GM21786 (cell line): Measurements from ENCODE around the gene CSAD.
"Not testable (repeated sequence)": the region's sequence is repeated elsewhere in the genome, so short reads cannot be mapped to it uniquely, and the experiment has no call there.

Source experiments
- ATAC-seq: cut with Tn5 transposase; IDR thresholded peaks from one replicate; pipeline ENCODE4 v1.9.1; 2021; ENCODE audit not compliant: unreplicated experiment

CSAD gene

DNA sequence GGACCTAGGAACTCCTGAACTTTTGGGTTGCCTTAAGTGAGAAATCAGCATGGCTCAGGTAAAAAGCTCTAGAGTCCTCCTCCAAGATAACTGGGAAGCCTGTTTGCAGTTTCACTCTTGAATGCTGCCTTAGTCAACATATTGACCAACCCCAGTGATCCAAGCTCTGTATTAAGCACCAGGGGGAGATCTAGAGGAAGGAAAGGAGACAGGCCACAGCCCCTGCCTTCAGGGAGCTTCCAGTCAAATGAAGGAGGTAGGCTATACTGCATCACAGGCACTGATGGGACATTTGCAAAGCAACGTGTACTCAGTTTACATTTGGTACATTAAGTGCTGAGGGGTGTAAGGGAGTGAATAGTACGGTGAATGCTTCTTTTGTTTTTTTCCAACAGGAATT is 1.2 kb upstream of the CSAD start:
- no peak for ATAC-seq

DNA sequence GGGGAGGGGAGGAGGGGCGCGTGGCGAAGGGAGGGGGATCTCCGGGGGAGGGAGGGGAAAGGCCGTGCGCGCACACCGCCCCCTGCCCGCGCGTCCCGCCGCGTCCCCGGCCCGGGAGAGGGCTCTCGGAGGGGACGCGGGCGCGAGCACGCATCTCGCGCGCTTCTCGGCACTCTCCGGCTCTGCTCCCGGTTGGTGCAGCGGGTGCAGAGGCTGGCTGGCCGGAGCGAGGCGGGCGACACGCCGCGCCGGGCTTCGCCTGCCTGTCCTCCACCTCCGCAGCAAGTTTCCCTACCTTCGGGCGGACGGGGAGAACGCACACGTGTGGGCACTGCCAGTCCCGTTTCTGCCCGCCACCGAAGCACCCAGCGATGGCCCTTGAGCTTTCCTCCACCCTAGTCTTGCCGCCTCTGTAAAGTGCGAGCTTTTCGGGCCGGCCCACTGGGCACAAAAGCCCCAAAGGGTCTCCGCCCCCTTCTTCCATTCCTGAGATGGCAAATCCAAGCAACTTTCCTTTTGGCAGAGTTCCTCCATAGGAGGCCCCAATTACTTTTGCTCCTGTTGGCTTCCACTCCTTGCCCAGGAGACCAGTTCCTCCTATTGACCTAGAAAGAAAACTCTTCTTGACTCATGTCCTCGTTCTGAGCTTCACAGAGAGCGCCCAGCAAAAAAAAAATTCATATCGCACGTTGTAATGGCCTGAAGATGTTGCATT is 363 bp upstream of the CSAD start:
- ATAC-seq = peak; percentile 42

DNA sequence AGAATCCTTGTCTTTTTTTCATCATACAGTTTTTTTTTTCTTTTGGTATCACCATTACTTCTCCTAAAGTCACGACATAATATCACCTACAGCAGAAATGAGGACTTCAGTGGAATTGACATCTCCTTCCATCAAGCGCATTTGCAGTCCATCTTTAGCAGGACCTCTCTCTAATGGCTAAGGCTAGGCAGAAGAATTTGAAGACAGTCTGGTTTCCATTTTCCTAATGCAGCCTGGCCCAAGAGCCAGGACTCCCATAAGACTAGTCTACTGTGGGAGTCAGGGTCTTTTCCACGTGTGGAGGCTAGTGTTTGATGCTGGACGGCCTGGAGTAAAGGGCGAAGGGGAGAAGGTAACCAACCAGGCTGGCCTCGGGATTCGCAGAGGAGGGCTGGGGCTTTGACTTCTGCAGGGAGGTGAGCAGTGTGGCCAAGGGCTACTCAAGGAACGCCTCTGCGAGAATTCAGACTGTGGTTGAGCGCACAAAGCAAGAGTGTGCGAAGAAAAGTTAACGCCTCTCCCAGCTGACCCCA is 972 bp downstream of the CSAD start:
- peak; percentile 4 for ATAC-seq

DNA sequence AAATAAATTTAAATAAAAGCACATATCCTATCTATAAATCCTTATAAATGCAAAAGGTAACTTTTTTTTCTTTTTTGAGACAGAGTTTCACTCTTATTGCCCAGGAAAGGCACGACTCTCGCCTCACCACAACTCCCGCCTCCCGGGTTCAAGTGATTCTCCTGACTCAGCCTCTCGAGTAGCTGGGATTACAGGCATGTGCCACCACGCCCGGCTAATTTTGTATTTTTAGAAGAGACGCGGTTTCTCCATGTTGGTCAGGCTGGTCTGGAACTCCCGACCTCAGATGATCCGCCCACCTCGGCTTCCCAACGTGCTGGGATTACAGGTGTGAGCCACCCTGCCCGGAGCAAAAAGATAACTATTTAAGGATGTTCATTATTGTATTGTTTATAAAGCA is 1.9 kb downstream of the CSAD start:
- not testable (repeated sequence) for ATAC-seq

DNA sequence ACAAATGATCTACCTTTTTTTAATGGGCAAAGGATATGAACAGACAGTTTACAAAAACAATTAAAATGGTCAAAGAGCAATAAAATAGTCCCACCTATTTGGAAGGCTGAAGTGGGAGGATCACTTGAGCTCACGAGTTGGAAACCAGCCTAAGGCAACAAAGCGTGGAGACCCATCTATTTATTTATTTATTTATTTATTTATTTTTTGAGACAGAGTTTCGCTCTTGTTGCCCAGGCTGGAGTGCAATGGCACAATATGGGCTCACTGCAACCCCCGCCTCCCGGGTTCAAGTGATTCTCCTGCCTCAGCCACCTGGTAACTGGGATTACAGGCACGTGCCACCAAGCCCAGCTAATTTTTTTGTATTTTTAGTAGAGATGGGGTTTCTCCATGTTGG is 3.3 kb downstream of the CSAD start:
- not testable (repeated sequence) for ATAC-seq

DNA sequence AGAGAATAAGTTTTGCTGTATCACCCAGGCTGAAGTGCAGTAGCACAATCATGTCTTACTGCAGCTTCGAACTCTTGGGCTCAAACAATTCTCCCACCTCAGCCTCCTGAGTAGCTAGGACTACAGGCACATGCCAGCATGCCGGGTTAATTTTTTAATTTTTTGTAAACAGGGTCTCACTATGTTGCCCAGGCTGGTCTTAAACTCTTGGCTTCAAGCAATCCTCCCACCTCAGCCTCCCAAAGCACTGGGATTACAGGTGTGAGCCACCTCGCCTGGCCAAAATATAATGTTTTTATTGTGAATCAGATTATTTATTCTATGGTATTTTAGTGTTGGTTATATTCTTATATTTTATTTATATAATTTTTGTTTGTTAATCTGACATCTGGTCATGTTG is 4.0 kb downstream of the CSAD start:
- ATAC-seq = no peak

DNA sequence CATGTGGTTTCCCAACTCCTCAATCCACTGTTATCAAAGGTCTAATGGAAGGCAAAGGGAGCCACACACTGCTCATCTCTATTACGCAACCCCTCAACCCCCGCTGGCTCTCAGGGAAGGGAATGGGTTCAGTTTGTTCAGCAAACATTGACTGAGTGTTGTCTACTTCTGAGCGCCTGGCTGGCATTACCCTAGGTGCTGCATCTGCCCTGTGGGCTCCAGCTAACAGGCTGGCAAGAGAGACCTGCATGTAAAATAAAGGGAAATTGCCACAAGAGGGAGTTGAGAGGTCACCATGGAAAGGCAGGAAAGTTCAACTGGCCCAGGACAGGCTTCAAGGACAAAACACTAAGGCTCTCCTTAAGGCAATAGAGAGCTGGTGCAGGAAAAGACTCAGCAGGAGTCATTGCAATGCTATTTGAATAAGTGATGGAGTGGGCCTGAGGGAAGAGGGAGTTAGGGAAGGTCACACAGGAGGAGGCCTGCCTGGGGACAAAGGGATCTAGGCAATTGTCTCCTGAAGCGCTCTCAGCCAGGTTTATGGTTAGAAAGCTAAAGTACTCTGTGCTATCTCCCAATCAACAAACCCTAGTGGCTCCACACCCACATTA is 5.7 kb downstream of the CSAD start:
- ATAC-seq = no peak

DNA sequence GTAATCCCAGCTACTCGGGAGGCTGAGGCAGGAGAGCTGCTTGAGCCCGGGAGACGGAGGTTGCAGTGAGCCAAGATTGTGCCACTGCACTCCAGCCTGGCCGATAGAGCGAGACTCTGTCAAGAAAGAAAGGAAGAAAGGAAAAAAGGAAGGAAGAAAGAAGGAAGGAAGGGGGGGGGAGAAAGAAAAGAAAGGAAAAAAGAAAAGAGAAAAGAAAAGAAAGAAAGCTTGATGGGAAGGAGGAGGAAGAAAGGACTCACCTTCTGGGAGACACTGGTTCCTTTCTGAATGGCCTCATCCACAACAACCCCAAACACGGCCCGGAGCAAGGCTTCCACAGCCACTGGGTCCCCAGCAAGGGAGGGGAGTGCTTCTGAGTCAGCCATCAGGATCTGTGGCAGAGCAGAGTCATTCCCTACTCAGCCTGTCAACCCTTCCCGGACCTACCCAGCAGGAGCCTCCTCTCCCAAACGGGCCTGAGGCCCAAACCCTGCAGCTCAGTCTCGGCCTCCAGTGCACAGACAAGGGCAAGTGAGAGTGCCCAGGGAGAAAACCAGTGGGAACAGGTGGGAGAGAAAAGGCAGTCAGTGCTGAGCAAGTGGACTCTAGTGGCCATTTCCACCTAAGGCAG is 7.5 kb downstream of the CSAD start:
- no peak for ATAC-seq

DNA sequence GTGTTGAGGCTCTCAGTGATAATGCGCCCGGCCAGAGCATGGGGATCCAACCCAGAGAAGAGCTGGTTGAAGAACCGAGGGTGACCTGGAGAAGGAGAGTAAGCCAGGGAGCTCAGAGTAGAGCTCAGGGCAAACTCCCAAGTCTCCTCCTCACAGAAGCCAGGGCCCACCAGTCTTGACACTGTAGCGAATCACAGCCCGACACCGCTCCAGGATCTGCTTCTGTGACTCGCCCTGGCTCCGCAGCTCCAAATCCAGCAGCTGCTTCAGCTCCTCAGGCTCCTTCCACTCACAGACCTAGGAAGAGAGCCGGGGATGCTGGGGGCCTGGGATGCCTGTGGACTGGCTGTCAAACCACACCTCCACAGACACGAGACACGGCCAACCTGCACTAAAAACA is 8.4 kb downstream of the CSAD start:
- no peak for ATAC-seq

DNA sequence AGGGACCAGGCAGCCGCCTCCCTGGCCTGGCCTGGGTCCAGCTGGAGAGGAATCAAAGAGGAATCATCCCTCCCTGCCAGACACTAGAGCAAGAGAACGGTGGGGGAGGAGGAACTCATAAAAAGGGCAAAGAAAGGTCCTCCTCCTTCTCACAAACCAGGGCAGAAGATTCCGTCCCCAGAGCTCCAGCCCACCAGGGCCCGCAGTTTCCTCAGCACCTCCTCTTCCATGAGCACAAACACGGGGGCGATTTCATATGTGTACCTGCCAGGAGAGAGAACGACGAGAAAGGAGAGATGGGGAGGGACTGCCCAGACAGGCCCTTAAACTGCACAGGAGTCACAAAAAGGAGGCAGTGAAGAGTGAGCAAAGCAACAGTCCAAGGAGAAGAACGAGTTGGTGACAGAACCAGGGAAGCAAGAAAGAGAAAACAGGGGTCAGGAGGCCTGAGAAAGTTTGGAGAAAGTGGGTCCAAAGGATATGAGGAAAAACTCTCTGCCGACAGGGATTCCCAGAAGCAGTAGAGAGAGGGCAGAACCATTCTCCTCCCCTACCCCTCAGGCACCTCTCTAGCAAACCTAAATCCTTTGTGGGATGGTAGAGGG is 8.9 kb downstream of the CSAD start:
- no peak for ATAC-seq

DNA sequence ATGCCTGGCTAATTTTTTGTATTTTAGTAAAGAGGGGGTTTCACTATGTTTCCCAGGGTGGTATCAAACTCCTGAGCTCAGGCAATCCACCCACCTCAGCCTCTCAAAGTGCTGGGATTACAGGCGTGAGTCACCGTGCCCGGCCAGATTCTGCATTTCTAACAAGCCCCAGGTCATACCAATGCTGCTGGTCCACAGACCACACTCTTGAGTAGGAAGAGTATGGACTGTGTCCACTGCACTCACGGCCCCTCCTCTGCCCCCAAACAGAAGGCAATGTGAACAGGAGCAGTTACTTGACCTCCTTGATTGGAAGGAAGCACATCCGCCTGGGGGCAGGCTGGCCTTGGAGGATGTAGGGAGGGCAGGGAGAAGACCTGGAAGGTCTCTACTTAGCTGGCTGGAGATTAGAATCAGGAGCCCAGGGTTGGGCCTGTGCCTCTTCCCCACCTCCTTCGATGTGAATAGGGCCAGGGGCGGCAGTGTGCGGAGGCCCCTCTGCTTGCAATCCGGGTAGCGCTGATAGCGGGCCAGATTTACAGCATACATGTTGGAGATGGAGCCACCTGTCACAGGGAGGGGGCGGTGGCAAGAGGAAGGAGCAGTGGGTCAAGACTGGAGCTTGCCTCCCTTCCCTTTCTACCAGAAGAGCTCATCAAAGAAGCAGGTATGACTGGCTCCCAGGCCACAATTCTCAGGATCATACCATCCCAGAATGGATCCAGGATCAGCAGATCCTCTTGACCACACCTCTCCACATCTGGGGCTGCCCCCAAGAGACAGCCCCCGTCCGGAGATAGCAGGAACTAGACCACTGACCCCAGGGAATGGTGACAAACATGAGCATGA is 9.6 kb downstream of the CSAD start:
- ATAC-seq = no peak

DNA sequence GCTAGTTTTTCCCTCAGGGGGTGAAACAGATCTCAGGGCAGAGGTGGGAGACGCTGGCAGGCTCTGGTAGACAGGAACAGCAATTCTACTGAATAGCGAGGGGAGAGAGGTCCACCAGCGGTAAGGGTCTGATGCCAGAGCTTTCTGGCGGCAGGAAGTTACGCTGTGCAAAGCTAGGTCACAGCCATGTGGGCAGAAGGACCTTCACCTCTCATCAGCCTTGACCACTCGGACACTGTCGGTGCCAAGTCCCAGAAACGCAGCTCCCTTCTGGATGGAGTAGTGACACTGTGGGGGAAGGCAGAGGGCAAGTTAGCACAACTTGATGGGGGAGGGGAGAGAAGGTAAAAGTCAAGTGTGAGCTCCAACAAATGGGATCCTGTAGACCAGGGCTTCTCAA is 10.5 kb downstream of the CSAD start:
- no peak for ATAC-seq

DNA sequence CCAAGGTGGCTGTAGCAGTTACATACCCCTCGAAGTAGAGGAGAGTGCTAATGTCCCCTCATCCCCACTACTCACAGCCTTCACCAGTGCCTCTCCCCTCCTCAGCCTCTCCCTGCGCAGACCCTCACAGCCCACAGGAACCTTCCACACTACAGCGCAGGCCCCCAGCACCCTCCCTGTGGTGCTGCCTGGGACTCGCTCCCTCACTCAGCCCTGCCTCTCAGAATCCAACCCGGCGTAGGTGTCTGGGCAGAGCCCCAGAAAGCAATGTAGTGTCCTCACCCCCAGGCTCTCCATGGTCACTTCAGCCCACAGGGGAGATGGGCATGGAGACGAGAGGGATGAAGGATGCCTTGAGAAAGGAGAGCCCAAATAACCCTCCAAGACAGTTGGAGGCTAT is 11.1 kb downstream of the CSAD start:
- ATAC-seq = no peak

DNA sequence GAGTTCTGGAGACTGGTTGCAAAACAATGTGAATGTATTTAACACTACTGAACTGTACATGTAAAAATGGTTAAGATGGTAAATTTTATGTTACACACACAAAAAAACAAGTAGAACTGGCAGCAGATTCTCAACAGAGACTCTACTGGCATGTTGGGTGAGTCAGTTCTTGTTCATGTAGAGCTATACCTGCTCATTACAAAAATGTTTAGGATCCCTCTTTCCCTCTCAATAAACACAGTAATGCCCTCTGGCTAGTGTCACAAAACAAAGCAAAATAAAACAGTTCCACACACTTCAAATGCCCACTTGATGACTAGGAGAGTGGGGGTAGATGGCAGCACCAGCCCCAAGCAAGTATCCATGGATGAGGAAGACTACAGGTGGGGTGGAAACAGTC is 13.9 kb downstream of the CSAD start:
- no peak for ATAC-seq

DNA sequence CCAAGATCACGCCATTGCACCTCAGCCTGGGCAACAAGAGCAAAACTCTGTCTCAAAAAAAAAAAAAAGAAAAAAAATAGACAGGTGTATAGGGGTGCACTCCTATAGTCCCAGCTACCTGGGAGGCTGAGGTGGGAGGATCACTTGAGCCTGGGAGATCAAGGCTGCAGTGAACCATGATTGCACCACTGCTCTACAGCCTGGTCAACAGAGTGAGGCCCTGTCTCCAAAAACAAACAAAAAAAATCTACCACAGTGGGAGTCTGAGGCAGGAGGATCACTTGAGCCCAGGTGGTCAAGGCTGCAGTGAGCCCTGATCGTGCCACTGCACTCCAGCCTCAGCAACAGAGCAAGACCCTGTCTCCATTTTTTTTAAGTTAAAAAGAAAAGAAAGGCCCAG is 17.7 kb downstream of the CSAD start:
- not testable (repeated sequence) for ATAC-seq

DNA sequence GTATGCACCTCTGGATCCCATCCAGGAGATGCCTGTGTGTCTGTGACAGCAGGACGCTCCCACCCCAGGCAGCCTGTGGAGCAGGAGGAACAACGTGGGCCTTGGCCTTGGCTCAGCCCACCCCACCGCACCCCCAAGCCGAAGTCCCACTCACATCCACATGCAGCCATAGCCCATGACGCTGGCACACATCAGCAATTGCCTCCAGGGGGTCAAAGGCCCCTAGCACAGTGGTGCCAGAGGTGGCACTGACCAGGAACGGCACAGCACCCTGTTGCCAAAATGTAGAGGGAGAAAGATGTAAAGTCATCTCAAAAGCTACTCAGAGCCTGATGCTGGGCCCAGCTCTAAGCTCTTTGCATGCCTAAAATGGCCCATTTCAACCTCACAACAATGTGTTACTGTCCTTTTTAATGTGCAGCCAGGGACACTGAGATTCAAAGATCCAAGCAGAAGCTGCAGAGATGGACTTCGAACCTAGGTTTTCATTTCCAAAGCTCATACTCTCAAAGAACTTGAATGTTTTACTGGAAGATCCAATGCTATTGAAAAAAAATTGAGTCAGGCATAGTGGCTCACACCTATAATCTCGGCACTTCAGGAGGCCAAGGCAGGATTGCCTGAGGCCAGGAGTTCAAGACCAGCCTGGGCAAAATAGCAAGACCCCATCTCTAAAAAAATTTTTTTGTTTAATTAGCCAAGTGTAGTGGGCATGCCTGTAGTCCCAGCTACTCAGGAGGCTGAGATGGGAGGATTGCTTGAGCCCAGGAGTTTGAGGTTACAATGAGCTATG is 19.4 kb downstream of the CSAD start:
- no peak for ATAC-seq

DNA sequence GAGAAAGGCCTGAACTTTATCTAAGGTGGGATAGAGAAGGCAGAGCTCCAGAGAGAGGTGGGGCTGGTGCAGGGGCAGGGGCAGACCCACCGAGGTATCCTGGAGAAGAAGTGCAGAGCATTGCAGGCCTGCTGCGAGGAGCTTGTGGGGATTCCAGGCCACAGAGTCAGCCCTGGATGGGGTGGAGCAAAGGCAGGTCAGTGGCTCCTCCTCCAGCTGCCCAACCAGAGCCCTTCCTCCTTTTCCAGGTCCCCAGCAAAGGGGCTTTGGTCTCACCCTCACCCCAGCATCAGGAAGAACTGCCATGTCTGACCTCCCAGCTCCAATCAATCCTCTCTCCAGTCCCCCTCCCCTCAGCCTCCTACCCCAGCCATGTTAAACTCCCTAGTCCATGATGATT is 20.1 kb downstream of the CSAD start:
- no peak for ATAC-seq

DNA sequence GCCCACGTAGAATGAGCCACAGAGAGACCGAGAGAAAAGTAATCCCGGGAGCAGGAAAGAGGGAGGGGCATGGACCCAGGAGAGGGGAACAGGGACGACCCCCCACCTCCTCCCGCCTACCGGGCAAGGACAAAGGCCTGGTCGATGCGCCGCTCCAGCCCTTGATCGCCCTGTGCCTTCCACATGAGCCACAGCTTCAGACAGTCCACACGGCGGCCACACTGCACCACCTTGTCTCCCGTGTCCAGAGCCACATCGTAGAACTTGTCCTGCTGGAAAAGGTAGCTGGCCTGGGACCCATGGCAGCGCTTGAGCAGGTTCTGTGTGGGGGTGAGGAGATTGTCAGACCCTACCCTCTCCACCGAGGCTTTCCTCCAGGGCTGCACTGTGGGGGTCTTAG is 20.7 kb downstream of the CSAD start:
- no peak for ATAC-seq

DNA sequence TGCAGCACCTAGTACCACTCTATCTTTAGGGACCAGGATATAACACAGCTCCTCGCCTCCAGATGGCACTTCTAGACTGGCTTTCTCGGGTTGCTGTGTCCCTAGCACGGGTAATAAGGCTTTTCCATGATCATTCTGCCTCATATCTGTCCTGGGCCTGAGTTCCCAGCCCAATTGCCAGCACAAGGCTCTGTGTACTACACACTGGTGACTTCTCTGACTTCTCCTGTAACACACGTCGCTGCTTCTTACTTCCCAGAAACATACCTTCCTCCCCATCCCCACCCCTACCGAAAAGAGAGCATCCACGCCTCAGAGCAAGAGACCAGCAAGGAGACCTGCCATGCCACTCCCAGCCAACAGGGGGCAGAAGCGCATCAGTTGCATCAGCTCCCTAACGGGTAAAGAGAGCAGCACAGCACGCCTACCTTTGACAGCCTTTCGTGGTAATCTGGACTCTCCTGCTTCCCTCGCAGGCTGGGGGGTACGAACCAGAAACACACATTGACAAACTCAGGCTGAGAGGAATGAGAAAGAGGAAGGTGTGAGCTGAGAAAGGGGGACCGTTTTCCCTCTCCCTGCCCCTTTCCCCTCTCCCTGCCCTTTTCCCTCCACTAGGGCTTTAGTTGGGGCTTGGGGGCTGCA is 21.4 kb downstream of the CSAD start:
- peak; percentile 69 for ATAC-seq

DNA sequence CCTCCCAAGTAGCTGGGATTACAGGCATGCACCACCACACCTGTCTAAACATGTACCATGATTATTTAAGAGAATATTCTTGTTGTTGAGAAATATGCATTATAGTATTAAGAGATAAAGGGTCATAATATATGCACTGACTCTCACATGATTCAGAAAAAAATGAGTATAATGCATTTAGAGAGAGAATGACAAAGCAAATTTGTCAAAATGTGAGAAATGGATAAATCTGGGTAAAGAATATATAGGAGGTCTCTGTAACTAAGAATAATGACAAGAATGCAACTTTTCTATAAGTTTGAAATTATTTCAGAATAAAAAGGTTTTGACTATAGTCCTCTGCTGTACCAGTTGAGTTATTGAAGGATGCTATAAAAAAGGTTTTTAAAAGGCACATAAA is 28.3 kb downstream of the CSAD start:
- no peak for ATAC-seq
